Activated CD8-positive, alpha-beta T cell treated with anti-CD3 and anti-CD28 coated beads for 36 hours (primary cell): ENCODE measurements around the gene EPHB3. TPM values are rescaled to one million over a fixed set of nuclear protein-coding genes. Genes with fewer than 3 reads are reported as not detected.

Experiments used
- ATAC-seq: fragments of 200-7000 bp; cut with Tn5 transposase; one replicate; pipeline ENCODE4 v1.10.0; 2021; ENCODE audit warnings: mild to moderate bottlenecking, moderate library complexity
- CTCF ChIA-PET: fragments of 350-600 bp; sonication (Branson Sonifier 250); formaldehyde crosslinking; loops from one replicate; lab custom pipeline; 2021; ENCODE audit warnings: antibody characterized with exemption; lab: Charles Lee
- POLR2A ChIA-PET: fragments of 350-600 bp; sonication (Branson Sonifier 250); formaldehyde crosslinking; loops from one replicate; lab custom pipeline; 2021; ENCODE audit warnings: antibody characterized with exemption; lab: Charles Lee
- DNase-seq: peaks from one replicate; pipeline ENCODE4 v3.0.0-alpha.2; 2020
- H3K27ac Mint-ChIP-seq: one replicate; pipeline ENCODE4 v1.8.0; 2021; ENCODE audit warnings: mild to moderate bottlenecking, mixed read lengths
- H3K27me3 Mint-ChIP-seq: one replicate; pipeline ENCODE4 v1.8.0; 2021; ENCODE audit warnings: mixed read lengths
- H3K36me3 Mint-ChIP-seq: one replicate; pipeline ENCODE4 v1.8.0; 2021; ENCODE audit warnings: low read depth, mixed read lengths
- H3K4me1 Mint-ChIP-seq: one replicate; pipeline ENCODE4 v1.8.0; 2021; ENCODE audit warnings: low read depth, mixed read lengths
- H3K4me3 Mint-ChIP-seq: one replicate; pipeline ENCODE4 v1.8.0; 2021; ENCODE audit warnings: mild to moderate bottlenecking, moderate library complexity, mixed read lengths
- H3K9me3 Mint-ChIP-seq: one replicate; pipeline ENCODE4 v1.8.0; 2021; ENCODE audit warnings: mixed read lengths
- CTCF ChIP-seq: fragments of 200-600 bp; IDR thresholded peaks from one replicate; pipeline ENCODE4 v1.8.0; 2022; ENCODE audit warnings: antibody characterized with exemption, mild to moderate bottlenecking
- intact Hi-C: fragments of 100-400 bp; cut with micrococcal nuclease; formaldehyde crosslinking; loops from one replicate; pipeline ENCODE4 v1.10.0; 2022
- total RNA-seq, 2 experiments: library from RNA; stranded (reverse); gene quantifications; one replicate each; pipeline ENCODE4 v1.2.3, GENCODE V29; 2021

EPHB3 gene
- total RNA-seq, 2 experiments from 2014 or later, result 0.07 TPM; not detected in 1

DNA sequence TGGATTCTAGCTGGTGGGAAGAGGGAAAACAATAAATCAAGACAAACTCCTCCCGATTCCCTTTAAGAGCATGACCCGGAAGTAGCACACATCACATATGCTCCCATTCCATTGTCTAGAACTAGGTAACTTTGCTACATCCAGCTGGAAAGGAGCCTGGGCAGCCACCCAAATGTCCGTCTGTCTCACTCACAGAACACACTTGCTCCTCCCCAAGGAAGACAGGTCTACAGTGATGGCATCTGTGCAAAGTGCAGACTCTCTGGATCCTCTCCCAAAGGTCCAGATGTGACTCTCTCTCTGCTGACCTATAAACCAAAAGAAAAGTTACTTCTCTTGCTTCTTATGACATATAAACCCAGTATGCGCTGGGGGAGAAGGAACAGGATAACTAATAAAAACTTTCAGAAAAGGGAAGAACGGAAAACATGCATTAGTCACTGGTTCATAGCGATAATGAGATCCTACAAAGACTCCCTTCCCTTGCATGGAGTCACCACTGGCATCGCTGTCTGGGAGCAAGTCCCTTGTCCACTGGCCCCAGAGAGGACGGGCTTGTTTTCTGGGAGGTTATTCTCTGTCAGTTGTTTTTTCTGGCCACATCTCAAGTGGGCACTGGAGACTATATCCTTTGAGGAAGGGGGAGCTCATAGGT, 29.8 kb upstream of the EPHB3 start:
- ATAC-seq, result no peak
- Mint-ChIP-seq H3K9me3 (no peaks in the 10 kb centered on the region), H3K27me3 (peaks cover 16% of the 10 kb centered on the region), H3K36me3 (no peaks in the 10 kb centered on the region), H3K4me3 (no peak overlapping the region), H3K27ac (no peak overlapping the region), H3K4me1 (no peaks in the 10 kb centered on the region)
- POLR2A ChIA-PET, result no interaction called here
- TF ChIP-seq CTCF, result no peak
- intact Hi-C loops, result no loop called here
- no peak for DNase-seq
- CTCF ChIA-PET, result interaction anchor here (4.4 to 9.0 kb wide), 2 partner anchors 9 to 18 kb away, joined by 43 to 79 read pairs; no protein-coding TSS in a partner anchor

DNA sequence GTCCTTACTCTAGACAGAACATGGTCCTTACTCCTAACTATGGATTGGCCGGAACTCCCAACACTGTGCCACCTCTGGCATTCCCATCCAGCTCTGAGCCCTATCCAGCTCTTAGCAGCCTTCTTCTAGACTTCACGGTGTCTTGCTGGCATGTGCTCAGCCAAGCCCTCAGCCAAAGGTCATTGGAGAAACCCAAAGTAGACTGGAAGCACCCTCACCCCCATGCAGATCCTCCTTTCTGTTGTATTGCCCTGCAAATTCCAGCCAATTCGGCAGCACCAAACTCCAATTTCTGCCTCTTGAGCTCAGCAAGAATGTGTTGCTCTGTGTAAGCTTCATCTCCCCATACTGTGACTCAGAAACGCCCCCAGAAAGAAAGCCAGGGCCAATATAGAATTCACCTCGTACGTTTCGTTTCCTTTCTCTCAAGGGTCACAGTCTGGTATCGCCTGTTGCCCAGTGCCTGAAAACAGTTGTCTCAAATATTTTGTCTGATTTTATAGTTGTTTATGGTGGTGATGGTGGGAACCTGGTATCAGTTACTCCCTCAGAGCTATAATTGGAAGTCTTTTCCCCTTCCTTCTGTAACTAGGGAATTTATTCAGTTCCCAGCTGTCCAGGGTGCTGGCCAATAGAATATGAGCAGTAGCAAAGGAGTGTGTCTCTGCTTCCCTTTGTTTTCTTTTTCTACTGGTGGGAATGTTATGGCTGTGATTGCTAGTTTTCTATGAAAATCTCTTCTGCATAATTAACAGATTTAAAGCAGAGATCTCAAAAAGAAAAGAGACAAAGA, 28.4 kb upstream of the EPHB3 start:
- Mint-ChIP-seq H3K36me3 (no peaks in the 10 kb centered on the region), H3K4me1 (no peaks in the 10 kb centered on the region), H3K27ac (no peak overlapping the region), H3K4me3 (no peak overlapping the region), H3K9me3 (no peaks in the 10 kb centered on the region), H3K27me3 (peaks cover 14% of the 10 kb centered on the region)
- DNase-seq (no peak), ATAC-seq (no peak)
- intact Hi-C loops, result no loop called here
- no peak for TF ChIP-seq CTCF
- CTCF ChIA-PET, result interaction anchor here (1.1 to 9.0 kb wide), 3 partner anchors 8 to 20 kb away, joined by 3 to 79 read pairs (median 43); no protein-coding TSS in a partner anchor
- POLR2A ChIA-PET, result interaction anchor here (1.1 kb wide), 2 partner anchors 28 to 200 kb away, joined by 3 to 4 read pairs; partner anchors contain the start of gene EPHB3

- POLR2A ChIA-PET, result interaction anchor here (0.6 kb wide), 1 partner anchor 49 kb away, joined by 3 read pairs; no protein-coding TSS in a partner anchor
- H3K4me3 Mint-ChIP-seq, result no peak overlapping the region
- intact Hi-C loops, result no loop called here
- H3K36me3 Mint-ChIP-seq, result no peaks in the 10 kb centered on the region
- peaks cover 11% of the 10 kb centered on the region for H3K27me3 Mint-ChIP-seq
- CTCF ChIA-PET, result interaction anchor here (0.7 to 9.6 kb wide), 9 partner anchors 8 to 164 kb away, joined by 3 to 104 read pairs (median 5); no protein-coding TSS in a partner anchor
- DNase-seq, result no peak
- ATAC-seq, result no peak
- no peaks in the 10 kb centered on the region for H3K9me3 Mint-ChIP-seq
- H3K27ac Mint-ChIP-seq, result no peak overlapping the region
- TF ChIP-seq CTCF, result no peak
- no peaks in the 10 kb centered on the region for H3K4me1 Mint-ChIP-seq
Measured at GRCh38 chr3:184537885-184538665, 23.5 kb upstream of the EPHB3 start.

DNA sequence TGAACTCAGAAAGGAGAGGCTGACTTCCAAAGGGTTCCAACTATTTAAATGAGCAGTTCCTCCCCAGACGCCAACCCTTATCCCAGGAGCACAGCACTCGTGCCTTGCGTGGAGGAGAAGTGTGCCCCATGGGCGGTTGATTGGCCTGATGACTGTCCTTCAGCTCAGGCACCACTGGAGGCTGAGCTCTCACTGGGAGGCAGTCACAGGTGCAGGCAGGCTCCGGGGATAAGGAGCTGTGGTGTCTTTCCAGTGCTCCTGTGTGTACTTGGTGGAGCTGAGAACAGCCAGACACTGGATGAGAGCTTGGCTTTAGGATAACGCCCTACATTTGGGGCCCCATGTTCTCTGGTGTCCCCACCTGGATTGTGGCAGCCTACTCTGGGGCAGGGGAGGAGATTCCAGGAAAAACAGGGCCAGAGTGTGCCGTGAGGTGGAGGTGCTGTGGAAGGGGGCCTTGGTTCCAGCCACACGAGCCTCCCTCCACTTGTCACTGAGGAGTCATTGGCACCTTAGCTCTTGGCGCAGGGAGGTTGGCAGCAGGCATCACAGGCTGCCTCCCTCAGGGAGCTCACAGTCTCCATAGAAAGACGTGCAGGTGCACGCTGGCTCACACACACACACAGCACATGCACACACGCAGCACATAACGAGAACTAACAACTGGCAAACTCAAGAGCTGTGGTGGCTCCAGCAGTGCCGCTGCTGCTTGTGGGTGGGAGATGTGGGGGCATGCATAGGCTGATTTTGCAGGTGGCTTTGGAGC, 22.7 kb upstream of the EPHB3 start:
- Mint-ChIP-seq H3K27ac (no peak overlapping the region), H3K9me3 (no peaks in the 10 kb centered on the region), H3K4me1 (peaks cover under 1% of the 10 kb centered on the region), H3K4me3 (no peak overlapping the region), H3K36me3 (no peaks in the 10 kb centered on the region), H3K27me3 (peaks cover 18% of the 10 kb centered on the region)
- ATAC-seq (no peak), DNase-seq (no peak)
- intact Hi-C loops, result no loop called here
- TF ChIP-seq CTCF, result no peak
- ChIA-PET POLR2A (interaction anchor here (0.8 kb wide), 1 partner anchor 86 kb away, joined by 3 read pairs; no protein-coding TSS in a partner anchor), CTCF (interaction anchor here (1.0 to 9.6 kb wide), 12 partner anchors 8 to 230 kb away, joined by 3 to 104 read pairs (median 6); partner anchors contain the start of gene EPHB3)
